ENCODE results near the gene TUBB3.

The TUBB3 gene

GRCh38 chr16:89938175-89938885, 15.2 kb downstream of the TUBB3 start:
- no peak for DNase-seq (ENCODE audit: low read depth in 3 of 3)

GRCh38 chr16:89944773-89945172, 21.6 kb downstream of the TUBB3 start:
- DNase-seq (ENCODE audit: low read depth in 3 of 3) = no peak

GRCh38 chr16:89945654-89946053, 22.5 kb downstream of the TUBB3 start:
- DNase-seq (ENCODE audit: low read depth in 3 of 3) = no peak

DNA sequence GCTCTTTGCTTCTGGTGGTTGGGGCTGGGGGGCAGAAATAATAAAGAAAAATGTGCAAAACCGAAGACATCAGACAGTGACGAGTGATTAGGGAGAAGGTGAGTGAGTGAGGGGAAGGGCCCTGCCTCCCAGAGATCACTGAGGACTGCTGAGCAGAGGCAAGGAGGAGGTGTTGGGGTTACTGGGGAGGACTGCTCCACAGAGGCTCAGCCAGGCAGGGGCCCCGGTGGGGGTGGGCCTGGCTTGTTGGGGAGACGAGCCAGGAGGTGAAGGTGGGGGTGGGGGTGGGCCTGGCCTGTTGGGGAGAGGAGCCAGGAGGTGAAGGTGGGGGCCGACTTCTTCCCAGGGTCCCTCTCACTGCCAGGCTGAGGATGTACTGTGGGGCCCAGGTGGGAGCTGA, 23.4 kb downstream of the TUBB3 start:
- DNase-seq (ENCODE audit: low read depth in 3 of 3) = no peak

DNA sequence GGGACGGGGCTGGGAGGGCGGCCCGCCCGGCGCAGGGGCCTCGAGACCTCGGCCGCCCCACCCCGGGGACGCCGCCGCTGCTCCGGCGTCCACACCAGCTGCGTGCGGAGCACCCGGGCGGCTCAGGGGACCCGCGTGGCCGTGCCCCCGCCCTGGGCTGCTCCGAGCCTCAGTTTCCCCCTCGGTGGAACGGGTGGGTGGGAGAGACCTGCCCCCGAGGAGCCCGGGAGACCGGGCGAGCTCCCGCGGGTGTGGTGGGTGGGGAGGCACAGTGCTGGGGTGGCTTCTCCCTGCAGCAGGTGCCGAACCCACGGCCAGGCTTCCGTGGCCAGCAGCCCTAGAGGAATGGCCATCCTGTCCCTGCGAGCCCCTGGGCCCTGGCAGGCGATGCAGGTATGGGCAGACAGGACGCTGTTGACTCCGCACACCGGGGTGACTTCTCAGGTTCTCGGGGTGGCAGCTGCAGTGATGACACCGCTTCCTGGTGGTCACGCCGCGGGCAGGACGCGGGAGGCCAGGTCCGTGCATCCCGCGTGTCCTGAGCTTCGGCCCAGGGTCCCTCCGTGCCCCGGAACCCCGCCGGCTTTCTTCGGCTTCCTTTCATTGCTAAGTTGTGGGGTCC, 26.1 kb downstream of the TUBB3 start:
- no peak for DNase-seq (ENCODE audit: low read depth in 3 of 3)

DNA sequence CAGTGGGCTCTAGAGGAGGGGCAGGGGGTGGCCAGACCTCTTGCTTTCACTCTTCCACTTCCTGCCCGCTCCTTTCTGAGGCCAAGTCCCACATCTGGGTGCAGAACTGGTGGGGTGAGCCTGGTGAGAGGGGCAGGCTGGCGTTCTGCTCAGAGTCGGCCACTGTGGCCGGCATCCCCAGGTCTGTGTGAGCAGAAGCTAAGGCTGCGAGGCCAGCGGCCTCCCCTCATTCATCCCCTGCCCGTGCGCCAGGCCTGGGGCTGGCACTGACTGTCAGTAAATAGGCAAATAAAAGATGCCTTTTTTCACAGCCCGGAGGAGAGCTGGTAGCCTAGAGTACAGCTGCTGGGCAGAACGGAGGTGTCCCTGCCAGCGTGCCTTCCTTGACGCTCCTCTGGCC, 26.6 kb downstream of the TUBB3 start:
- DNase-seq (ENCODE audit: low read depth in 3 of 3) = no peak

GRCh38 chr16:89951509-89951908, 28.4 kb downstream of the TUBB3 start:
- no peak for DNase-seq (ENCODE audit: low read depth in 3 of 3)

DNA sequence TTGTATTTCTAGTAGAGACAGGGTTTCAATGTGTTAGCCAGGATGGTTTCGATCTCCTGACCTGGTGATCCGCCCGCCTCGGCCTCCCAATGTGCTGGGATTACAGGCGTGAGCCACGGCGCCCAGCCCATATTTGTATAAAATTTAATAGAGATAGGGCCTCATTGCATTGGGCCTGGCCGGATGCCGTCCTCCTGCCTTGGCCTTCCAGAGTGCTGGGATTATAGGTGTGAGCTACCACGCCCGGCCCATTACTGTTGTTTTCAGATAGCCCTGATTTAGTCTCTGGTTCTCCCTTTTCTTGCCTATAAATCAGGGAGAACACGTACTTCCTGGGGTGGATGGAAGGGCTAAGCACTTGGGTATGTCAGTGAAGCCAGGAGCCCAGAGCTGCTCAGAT, 28.9 kb downstream of the TUBB3 start:
- no peak for DNase-seq (ENCODE audit: low read depth in 3 of 3)

GRCh38 chr16:89952551-89952950, 29.4 kb downstream of the TUBB3 start:
- no peak for DNase-seq (ENCODE audit: low read depth in 3 of 3)

GRCh38 chr16:89953671-89954406, 30.7 kb downstream of the TUBB3 start:
- DNase-seq (ENCODE audit: low read depth in 3 of 3) = no peak

- DNase-seq (ENCODE audit: low read depth in 3 of 3) = no peak
These were observed 31.3 kb downstream of the TUBB3 start for GRCh38 chr16:89954462-89954861.

GRCh38 chr16:89955001-89955685, 32.0 kb downstream of the TUBB3 start:
- no peak for DNase-seq (ENCODE audit: low read depth in 3 of 3)

DNA sequence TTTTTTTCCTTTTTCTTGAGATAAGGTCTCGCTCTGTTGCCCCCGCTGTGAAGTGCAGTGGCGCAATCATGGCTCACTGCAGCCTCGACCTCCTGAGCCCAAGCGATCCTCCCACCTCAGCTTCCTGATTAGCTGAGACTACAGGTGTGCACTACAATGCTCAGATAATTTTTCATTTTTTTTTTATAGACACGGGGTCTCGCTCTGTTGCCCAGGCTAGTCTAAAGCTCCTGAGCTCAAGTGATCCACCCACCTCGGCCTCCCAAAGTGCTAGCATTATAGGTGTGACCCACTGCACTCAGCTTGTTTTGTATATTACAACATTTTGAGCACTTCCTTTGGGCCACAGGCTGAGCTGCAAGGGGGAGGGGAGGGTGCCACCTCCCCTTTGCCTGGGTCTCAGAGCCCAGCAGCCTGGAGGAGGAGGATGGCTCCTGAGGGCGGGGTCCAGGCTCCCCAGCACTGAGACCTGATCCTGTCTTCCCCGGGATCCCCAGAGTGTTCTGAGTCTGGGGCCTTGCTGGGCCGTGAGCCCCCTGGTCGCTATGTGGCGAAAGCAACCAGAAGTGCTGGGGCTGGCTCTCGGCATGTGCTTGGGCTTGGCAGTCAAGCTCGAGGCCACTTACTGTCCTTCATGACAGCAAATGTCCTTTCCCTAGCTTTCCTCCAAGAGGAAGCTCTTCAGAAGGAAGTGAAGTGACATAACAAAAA, 33.5 kb downstream of the TUBB3 start:
- no peak for DNase-seq (ENCODE audit: low read depth in 3 of 3)

DNA sequence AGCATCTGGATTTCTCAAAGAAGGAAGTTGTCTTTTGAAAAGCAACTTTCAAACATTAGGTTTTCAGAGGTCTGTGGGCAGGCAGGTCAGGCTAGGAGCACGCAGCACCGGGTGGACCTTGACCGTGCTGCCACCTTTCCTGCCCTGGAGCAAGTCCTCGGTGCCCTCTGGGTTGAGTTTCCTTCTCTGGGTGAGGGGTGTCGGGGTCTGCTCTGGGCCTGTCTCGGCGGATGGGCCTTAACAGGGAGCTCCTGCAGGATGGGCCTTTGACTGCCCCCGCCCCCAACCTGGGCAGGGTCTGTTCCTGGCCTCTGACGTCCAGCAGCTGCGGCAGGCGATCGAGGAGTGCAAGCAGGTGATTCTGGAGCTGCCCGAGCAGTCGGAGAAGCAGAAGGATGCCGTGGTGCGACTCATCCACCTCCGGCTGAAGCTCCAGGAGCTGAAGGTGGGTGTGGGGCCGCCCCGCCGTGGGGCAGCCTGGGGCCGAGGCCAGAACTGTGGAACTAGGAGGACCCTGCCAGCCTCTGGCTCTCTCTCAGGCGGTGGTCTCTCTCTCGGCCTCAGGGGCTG, 34.2 kb downstream of the TUBB3 start:
- no peak for DNase-seq (ENCODE audit: low read depth in 3 of 3)

DNA sequence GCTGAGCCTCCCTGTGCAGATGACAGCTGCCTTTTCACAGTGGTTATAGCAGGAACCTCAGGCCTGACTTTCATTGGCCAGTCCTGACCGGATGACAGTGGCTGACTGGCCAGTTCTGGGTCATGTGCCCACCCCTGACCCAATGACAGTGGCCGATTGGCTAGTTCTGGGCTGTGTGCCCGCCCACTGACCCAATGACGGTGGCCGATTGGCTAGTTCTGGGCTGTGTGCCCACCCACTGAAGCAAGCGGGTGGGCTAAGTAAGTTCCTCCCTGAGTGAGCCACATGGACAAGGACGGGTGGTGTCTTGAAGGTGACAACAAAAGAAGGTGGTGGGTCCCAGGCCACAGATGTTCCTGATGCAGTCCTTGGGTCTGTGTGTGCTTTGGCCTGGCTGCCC, 34.9 kb downstream of the TUBB3 start:
- no peak for DNase-seq (ENCODE audit: low read depth in 3 of 3)

- no peak for DNase-seq (ENCODE audit: low read depth in 3 of 3)
These were observed 35.5 kb downstream of the TUBB3 start for GRCh38 chr16:89958596-89958995.

- no peak for DNase-seq (ENCODE audit: low read depth in 3 of 3)
These were observed 37.8 kb downstream of the TUBB3 start for GRCh38 chr16:89960966-89961365.

GRCh38 chr16:89961920-89962319, 38.8 kb downstream of the TUBB3 start:
- no peak for DNase-seq (ENCODE audit: low read depth in 3 of 3)

DNA sequence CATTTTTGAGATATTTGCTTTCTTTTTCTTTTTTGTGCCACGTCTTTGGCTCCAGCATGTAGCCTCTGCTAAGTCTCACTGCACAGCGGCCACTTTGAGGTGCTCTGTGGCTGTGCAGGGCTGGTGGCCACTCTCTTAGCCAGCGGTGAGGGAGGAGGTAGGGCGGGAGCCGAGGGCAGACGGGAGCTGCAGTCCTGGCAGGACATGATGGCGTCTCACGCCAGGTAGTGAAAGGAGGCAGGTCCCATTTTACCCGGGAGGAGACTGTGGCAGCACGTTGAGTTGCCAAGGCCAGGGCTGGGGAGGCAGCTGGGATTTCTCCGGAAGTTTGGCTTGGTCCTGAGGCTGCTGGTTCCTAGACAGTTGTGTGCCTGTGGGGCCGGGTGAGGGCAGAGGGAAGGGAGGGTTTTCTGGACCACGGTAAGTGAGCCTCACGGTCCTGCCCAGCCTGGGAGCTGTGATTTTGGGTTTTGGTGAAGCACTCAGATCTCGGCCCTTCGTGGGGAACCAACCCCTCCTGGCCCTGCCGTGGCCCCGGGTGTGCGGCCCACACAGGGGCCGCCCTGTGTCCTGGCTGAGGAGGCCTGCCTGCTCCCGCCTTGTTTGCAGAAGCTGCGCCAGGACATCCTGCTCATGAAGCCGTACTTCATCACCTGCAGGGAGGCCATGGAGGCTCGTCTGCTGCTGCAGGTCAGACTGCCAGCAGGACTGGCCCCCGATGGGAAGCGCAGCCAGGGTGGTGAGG, 39.8 kb downstream of the TUBB3 start:
- no peak for DNase-seq (ENCODE audit: low read depth in 3 of 3)

GRCh38 chr16:89964201-89964600, 41.1 kb downstream of the TUBB3 start:
- no peak for DNase-seq (ENCODE audit: low read depth in 3 of 3)

Data from stimulated activated CD4-positive, alpha-beta T cell treated with anti-CD3 and anti-CD28 coated beads, TNF-alpha, amount 100 ng/mL, for 4 hours (primary cell).